Kidney tubule cell (primary cell): ENCODE data around the gene ASB16.
A peak's percentile ranks its signal among the peaks of the same experiment; 100 is the strongest.
"Not testable (repeated sequence)": the region's sequence is repeated elsewhere in the genome, so short reads cannot be mapped to it uniquely, and the experiment has no call there.

Experiments
- DNase-seq: peaks from one replicate; pipeline ENCODE4 v3.0.0-alpha.2; 2018; ENCODE audit warnings: low spot score

Gene ASB16

DNA sequence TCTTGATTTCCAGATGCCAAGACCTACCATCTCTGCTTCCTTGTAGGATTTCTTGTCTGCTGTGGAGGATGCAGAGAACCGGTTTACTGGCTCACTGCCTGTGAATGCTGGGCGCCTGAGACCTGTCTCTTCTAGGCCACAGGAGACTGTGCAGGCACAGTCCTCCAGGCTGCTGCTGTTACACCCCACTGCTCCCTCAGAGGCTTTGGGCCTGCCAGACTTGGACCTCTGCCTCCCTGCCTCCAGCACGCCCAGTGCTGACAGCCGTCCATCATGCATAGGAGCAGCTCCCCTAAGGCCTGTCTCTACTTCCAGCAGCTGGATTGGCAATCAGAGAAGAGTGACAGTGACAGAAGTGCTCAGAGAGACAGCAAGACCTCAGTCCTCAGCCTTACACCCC is 22.7 kb upstream of the ASB16 start:
- no peak for DNase-seq

DNA sequence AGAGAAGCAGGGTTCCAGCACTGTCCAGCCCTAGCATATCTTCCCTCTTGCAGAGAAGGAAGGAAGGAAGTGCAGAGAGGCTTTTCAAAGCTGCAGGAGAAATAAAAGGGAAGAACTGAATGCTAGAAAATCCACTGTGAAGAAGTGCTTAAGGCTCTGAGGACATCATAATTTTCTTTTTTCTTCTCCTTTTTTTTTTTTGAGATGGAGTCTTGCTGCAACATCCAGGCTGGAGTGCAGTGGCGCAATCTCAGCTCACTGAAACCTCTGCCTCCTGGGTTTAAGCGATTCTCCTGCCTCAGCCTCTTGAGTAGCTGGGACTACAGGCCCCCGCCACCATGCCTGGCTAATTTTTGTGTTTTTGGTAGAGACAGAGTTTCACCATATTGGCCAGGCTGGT is 21.4 kb upstream of the ASB16 start:
- DNase-seq: not testable (repeated sequence)

DNA sequence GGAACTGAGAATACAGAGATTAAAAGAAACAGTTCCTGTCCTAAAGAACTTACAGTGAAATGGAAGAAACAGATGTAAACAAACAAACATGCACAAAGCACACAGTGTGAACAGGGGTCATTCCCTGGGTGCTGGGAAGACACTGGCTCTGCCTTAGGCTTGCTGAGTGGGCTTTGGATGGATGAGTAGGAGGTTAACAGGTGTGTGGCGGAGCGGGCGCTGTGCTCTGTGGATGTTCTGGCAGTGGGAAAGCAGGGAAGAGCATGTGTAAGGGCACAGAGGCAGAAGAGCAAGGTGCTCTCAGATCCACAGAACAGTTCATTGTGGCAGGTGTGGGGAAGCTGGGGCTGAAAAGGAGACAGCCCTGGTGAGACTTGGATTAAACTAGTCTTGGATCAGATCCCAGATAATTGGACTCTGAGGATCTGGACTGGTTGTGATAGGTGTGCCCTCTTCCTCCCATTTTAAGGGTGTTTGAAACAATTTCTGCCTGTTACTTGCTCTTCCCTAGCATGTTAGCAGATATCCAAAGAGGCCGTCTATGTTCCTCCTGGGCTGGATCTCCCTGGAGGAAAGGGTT is 20.7 kb upstream of the ASB16 start:
- DNase-seq: no peak

DNA sequence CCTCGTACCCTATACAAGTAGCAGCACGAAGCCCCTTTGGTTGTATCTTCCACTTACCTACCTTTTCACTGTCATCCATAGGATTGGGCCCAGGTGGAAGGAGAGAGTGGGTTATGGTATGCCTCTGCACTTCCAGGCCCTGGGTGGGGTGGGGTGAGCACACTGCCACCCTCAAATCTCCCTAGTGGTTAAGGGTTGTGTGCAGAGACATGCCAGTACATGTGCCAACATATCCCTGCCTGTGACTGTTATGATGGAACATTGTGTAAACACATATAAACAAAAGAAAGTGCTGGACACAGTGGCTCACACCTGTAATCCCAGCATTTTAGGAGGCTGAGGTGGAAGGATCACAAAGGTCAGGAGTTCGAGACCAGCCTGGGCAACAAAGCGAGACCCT is 17.6 kb upstream of the ASB16 start:
- DNase-seq: no peak

DNA sequence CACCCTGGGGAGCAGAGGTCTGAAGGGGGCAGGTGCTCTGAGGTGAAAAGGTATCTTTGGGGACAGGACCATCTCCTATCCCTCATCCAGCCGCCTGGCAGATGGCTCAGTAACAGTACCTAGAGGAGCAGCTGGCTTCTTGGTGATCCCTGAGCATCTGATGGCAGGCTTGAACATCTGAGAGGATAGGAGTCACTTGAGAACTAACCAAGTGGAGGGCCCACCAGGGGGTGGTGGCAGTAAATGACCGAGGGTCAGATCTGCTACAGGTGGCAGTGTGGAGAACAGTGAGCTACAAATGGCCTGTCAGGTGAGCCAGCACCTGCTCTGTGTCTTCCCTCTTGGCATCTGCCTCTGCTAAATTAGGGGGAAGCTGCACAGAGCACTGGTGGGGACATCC is 15.0 kb upstream of the ASB16 start:
- no peak for DNase-seq

DNA sequence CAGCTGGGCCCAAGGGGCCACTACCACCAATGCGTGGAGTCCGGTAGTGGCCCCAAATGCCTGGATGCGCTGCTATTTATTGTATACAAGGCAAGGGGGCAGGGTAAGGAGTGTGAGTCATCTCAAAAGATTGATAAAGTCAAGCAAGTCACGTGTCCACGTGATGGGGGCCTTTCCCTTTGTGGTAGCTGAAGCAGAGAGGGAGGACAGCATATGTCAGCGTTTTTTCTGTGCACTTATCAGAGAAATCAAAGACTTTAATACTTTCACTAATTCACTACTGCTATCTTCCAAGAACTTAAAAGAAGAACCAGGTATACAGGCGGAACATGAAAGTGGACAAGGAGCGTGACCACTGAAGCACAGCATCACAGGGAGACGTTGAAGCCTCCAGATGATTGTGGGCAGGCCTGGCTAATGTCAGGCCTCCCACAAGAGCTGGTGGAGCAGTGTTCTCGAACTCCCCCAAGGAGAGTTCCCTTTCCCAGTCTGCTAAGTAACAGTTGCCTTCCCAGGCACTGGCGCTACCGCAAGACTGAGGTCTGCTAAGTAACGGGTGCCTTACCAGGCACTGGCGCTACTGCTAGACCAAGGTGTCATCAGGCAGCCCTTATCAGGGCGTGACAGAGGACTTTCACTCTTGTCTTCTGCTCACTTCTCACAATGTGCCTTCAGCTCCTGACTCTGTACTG is 10.8 kb upstream of the ASB16 start:
- DNase-seq: no peak

DNA sequence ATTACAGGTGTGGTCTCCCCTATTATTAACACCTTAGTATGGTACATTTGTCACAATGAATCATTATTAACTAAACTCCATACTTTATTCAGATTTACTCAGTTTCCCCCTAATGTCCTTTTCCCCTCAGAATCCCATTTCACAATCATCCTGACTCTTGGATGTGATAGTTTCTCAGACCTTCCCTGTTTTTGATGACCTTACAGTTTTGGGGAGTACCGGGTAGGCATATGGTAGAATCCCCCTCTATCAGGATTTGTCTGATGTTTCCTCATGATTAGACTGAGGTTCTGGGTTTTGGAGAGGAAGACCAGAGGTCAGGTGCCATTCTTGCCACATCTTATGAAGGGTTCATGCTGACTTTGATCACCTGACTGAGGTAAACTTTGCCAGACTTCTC is 6.0 kb upstream of the ASB16 start:
- no peak for DNase-seq

DNA sequence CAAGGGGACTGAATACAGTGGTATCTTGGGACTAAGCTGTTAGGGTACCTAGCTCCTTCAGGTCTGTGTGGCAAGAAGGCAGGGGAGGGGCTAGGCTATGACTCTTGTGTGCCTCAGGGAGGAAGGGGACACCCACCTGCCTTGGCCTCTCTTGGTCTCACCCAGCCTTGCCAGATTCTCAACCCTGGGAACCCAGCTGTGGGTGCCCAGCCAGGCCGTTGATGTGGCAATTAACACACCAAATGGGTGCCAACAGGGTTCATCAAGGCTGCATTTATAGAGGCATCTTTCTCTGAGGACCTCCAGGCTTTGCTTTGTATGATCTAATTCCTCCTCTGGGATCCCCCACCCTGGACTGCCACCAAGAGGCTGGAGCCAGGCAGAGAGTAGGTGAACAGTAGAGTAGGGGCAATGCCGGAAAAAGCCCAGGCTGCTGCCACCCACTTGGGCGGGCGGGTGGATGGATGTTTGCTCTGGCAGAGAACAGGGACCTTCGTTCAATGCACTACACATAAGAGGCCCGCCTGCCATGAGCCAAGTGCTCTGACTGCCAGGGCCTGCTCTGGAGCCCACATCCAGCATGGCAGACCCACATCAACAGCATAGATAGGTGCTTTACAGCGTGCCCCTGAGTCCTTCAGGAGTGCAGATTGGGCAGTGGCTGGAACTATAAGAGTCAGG is 3.2 kb upstream of the ASB16 start:
- DNase-seq: no peak

DNA sequence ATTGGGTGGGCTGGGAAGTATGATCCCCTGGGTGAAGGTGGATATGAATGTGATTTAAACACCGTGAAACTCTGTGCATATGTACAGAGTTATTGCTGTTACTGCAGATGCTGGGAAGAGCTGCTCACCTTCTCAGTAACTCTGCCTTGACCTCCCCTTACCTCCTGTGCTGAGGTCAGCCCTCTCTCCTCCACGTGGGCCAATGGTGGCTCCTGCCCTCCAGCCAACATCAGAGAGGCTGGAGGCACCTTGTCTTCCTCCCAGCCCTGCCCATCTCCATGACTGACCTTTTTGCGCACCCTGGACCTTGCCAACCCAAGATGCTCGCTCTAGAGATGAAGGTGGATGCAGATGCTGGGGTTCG is 387 bp upstream of the ASB16 start:
- DNase-seq: no peak

DNA sequence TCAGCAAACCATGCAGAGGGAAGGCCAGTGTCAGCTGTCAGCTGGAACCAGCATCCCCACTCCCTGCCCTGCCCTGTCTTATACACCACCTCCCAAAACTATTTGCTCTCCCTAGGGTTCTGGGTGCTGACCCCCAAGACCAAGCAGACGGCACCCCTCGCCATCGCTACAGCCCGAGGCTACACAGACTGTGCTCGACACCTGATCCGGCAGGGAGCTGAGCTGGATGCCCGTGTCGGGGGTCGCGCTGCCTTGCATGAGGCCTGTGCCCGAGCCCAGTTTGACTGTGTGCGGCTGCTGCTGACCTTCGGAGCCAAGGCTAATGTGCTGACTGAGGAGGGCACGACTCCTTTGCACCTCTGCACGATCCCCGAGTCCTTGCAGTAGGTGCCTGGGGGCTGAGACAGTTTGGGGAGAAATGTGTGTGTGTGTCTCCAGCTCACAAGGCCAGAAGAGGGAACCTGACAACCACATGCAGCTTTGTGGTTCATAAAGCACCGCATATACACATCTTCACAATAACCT is 1.5 kb downstream of the ASB16 start:
- no peak for DNase-seq

DNA sequence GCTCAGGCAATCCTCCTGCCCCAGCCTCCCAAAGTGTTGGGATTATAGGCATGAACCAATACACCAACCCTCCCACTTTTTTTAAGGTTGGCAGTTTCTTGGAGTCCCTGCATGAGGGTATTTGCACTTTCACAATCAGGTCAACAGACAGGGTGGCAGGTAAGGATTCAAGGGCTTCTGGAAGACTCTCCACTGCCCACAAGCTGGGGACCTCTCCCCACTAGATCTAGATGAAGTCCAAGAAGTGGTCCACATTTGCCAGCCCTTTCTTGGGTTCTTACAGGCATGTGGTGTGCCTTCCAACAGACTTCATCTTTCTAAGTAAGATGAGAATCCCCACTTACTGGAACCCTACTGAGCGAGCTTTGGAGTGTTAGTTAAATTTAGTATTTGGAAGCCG is 3.9 kb downstream of the ASB16 start:
- no peak for DNase-seq

DNA sequence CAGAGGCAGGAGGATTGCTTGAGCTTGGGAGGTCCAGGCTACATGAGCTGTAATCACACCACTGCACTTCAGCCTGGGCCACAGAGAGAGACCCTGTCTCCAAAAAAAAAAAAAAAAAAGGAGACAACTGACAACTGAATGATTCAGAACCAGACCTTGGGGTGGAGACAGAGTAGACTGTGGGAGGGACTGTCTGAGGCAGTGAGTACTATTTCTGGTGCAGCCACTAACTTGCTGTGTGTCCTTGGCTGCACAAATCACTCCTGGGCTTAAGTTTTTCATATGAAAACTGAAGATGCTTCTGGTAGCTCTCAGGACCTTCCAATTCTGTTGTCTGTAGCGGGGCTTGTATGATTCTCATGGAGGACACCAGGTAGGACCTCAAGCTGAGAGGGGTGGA is 5.8 kb downstream of the ASB16 start:
- DNase-seq: no peak

DNA sequence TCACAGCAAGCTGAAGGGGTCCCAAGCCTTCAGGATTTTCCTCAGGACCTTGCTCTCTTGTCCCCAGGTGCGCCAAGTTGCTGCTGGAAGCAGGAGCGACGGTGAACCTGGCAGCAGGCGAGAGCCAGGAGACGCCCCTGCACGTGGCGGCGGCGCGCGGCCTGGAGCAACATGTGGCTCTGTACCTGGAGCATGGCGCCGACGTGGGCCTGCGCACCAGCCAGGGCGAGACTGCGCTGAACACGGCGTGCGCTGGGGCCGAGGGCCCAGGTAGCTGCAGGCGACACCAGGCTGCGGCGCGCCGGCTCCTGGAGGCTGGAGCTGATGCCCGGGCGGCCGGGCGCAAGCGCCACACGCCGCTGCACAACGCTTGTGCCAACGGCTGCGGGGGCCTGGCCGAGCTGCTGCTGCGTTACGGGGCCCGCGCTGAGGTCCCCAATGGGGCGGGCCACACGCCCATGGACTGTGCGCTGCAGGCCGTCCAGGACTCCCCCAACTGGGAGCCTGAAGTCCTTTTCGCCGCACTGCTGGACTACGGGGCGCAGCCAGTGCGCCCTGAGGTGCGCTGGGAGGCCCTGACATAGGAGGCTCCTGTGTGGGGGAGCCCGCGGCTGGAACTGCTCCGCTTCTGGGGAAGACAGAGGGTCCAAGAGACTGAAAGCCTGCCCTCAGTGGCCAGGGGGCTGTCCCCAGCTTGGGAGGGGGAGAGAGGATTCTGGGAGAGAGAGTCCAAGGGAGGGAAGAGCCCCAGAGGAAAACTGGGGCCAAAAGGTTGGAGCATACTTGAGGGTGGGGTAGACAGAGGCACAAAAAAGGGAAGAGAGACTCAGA is 6.4 kb downstream of the ASB16 start:
- no peak for DNase-seq

DNA sequence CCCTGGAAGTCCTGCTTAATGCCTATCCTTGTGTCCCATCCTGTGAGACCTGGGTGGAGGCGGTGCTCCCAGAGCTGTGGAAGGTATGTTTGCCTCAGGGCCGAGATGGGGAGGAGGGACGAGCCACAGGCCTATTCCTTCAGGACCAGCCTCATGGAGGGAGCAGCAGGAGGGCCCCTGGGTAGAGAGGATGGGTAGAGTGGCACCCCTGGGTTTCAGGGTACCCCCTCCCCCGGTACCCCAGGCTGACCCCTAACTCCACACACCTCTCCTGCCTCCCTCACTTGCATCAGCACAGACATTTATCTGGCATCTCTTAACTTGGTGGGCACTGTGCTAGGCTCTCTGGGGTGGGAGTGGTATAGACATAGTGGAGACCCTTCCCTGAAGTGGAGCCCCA is 7.1 kb downstream of the ASB16 start:
- no peak for DNase-seq

DNA sequence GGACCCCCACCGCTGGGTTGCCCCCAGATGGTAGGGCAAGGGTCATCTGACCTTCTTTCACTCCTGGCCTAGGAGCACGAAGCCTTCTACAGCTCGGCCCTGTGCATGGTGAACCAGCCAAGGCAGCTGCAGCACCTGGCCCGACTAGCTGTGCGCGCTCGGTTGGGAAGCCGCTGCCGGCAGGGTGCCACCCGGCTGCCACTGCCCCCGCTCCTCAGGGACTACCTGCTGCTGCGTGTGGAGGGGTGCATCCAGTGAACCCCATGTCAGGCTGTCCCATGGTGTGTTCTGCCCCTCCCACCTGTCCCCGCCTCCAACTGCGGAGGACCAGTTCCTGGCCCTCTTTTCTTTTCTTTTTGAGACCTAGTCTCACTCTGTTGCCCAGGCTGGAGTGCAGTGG is 7.6 kb downstream of the ASB16 start:
- no peak for DNase-seq

DNA sequence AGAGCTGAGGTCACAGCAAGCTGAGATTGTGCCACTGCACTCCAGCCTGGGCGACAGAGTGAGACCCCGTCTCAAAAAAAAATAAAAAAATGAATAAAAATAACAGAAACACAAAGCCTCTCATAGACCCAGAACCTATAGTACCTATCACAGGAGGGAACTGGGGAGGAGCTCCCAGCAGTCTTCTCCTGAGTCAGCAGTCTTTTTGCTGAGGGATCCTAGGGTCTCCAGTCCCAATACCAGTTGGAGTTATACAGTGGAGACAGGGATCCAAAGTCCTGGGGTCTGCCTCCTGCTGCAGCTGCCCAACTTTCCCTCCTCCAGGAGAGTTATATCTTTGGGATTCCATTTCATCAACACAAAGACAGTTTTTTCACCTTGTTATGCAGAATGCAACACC is 12.5 kb downstream of the ASB16 start:
- no peak for DNase-seq

DNA sequence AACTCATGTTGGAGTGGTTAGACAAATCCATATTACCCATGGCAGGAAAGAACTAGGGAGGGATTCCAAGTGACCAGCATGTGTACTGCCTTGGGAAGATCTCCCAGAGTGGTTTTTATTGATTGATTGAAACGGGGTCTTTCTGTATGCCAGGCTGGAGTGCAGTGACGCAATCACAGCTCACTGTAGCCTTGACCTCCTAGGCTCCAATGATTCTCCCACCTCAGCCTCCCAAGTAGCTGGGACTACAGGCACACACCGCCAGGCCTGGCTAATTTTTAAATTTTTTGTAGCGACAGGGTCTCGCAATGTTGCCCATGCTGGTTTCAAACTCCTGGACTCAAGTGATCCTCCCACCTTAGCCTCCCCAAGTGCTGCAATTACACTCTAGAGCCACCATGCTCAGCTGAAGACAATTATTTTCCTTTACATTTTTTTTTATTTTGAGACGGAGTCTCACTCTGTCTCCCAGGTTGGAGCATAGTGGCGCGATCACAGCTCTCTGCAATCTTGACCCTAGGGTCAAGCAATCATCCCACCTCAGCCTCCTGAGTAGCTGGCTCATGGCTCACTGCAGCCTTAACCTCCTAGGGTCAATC is 13.8 kb downstream of the ASB16 start:
- no peak for DNase-seq

DNA sequence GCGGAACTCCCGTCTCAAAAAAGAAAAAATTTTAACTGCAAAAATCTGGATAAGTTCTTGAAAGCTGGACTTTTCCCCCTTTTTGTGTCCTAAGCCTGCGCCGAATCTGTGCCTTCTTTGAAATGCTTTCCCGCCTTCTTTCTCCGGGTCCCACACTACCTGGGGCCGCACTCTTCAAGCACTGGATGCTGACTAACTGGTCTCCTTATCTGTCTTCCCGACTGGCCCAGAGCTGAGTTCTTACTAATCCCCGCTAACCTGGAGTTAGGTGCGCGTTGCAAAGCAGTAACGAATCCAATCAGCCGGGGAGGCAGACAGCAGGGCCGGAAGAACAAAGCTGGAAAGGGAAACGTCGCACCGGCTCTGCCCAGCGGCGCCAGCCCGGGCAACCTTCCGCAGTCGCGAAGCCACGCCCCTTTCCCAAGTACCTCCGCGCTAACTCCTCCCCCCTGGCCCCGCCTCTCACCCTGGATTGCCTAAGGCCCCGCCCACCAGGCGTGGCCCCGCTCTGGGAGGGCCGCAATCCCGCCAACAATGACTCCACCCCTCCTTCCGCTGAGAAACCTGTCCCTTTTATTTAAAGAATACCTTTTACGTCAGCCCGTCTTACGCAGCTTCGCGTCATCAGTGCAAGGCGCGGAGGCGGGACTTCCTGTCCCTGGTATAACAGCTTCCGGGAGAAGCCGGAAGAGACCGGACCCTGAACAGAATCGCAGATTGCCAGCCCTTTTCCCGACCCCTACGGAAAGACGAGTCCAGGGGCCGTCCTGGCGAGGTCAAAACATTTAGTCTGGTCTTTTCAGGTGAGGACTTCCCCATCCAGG is 16.0 kb downstream of the ASB16 start, which contains the start of gene TMUB2:
TSS of gene TMUB2 (plus strand) at position 666 of the 824 bp plus-strand sequence. CDS start 737 bp downstream, outside the sequence.
- DNase-seq: peak; percentile 100

DNA sequence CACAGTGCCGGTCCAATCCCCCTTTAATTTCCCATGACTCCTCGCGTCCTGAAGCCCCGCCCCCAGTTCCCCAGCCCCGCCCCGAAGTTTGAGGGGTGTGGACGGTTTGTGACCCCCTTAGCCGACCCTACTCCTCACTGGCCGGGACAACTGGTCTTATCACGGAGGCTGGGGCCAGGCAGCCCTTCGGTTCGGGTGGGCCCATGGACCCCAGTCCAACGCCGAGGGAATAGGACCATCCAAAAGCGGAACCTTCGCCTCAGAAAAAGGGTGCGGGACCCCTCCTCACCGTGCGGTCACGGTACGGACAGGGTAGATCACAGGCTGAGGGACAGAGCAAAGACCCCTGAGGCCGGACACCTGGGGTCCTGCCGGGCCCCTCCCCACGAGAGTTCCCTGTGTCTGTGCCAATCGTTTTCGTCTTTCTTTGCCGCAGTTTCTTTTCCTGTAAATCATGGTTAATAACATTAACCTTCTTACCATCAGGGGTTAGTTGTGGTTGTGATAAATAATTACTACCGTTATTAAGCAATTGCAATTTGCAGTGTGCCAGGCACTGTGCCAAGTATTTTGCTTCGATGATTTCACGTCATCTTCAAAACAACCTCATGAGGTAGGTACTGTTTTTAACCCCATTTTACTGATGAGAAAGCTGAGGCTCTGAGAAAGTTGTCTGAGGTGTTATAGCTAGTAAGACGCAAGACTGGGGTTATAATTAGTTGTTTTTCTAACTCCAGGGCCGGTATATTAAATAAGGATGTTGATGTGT is 16.8 kb downstream of the ASB16 start:
- peak; percentile 42 for DNase-seq
